Activated CD8-positive, alpha-beta memory T cell treated with anti-CD3 and anti-CD28 coated beads, Interleukin-2, amount 50 U/mL, for 1 hour (primary cell): Measurements from ENCODE around the gene SLC6A12.

Experiments
- DNase-seq: peaks from one replicate; pipeline ENCODE4 v3.0.0-alpha.2; 2020; ENCODE audit errors: extremely low read depth

The SLC6A12 gene

DNA sequence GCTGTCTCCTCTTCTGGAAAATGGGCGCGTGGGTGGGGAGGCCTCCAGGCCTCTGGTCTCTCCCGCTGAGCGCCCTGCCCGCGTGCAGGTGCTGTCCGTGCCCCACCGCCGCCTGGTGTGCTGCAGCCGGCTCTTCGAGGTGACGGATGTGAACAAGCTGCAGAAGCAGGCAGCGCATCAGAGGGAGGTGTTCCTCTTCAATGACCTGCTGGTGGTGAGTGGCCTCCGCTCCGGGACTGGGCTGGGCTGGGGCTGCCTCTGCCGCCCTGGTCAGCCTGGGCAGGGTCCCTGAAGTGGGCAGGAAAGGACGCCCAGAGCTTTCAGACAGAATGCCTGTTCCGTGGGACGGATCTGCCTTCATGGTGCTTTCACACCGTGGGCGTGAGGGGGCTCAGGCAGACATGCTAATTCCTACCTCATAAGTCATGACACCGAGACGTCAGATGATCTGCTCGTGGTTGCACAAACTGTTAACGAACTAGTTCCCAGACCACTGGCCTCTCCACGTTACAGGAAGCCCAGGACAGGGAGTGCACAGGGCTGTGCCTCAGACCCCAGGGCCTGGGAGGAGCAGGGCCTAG lies 50.5 kb downstream of the SLC6A12 start:
- DNase-seq: no peak

DNA sequence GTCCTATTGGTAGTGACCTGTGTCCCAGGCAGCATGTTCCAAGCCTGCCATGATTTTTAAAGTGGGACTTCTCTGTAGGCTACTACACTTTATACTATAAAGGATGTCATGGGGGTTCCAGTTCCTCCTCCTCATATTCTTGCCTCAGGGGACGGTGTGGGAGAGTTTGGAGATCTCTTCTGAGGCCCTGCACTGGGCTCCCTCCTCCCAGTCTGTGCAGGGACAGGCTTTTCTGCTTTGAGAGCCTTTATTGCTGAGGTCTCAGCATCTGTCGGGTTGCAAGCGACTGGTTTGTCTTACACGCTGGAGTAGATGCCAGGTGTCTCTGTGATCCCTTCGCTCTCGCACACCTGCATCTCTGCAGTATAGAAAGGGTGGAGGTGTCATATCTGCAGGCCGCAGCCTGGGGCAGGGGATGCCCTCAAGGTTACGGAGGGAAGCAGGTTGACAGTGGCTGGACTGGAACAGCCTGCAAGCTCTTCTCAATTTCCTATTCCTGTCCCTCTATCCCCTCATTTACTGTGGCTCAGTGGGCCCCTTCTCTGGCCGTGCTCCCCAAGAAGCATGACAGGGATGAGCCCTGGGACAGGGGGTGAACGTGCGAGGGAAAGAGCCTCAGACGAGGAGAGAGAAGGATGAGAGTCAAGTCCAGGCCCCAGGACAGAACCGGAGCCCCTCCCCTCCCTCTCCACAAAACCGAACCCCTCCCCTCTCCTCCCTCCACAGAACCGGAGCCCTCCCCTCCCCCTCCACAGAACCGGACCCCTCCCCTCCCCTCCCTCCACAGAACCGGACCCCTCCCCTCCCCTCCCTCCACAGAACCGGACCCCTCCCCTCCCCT lies 51.3 kb downstream of the SLC6A12 start:
- no peak for DNase-seq

DNA sequence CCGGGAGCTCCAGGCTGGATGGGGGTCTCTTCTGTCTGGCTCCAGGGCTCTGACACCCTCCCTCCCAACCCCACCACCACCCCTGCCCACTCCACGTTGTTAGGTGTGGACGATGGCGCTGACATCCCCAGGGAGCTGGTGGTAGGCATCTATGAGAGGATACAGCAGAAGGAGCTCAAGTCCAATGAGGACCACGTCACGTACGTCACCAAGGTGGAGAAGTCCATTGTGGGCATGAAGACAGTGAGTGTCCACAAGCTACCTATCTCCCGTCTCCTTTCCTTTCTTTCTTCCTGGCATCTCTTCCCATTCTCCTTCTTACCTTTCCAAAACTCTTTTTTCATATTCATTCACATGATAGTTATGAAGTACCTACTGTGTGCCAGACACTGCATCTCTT lies 52.1 kb downstream of the SLC6A12 start:
- DNase-seq: no peak

DNA sequence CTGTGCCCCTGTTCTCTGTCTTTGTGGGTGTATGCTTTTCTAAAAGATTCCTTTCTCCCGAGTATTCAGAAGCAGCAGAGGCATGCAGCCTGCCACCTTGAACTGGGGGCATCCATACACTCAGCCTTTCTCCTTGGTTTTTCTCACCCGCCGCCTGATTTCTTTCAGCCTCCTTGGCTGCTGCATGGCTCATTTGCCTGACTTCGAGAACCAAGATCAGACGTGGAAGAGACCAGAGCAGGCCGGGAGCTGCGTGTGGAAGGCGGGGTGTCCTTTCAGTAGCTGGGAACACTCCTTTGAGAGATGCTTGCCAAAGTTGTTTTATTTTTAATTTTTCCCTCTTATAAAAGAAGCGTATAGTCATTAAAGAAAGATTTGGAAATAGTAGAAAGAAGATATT lies 53.1 kb downstream of the SLC6A12 start:
- no peak for DNase-seq

DNA sequence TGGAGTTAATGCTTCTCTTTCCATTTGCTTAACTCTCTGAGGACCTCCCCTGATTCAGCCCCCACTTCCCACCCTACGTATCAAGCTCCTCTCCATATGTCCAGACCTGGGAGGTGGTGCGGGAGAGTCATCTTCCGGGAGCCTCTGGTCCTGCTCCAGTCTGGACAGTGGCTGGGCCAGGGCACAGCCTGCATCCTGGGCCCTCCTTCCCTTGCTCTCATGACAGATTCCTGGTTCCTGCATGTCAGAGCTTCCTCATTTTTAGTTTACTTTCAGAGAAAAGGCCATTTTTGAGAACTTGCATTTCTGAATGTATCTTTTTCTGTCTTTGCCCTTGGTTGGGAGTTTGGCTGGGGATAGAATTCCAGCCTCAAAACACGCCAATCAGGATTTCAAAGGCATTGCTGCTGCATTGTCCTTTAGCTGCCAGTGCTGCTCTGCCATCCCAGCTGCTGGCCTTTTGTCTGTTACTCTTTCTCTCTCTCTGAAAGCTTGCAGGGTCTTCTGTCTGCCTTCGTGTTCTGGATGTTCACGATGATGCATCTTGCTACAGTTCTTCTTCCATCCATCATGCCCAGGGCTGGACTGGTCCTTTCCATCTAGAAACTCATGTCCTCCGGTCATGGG lies 54.7 kb downstream of the SLC6A12 start:
- DNase-seq: no peak

DNA sequence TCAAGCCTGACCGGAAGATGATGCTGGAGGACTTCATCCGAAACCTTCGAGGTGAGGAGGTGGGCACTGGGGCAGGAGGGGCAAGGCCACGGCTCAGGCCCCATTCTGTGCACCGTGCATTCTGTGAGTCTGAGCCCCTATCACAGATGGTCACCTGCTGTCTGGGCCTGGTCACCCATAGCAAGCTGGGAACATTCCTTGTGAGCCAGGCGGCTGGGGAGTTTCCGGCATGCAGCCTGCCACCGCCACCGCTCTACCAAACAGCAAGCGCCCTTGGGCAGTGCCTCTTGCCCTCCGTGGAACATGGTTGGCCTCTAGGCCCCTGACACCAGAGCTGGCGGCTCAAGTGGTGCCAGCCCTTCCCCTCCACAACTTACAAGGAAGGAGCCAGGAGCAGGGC lies 56.3 kb downstream of the SLC6A12 start:
- DNase-seq: no peak

DNA sequence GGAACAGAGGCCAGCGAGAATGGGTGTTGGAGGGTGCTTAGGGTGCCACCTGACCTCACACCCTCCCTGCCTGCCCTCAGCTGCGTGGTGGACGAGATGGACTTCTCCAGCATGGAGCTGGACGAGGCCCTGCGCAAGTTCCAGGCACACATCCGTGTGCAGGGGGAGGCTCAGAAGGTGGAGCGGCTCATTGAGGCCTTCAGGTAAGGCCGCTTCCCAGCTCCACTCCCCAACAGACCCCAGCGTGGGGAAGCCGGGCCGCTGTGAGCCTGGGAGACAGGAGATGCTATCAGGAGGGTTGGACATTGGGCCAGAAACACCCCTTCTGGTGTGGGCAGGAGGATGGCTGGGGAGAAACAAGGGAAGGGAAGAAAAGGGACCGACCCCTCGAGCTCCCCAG lies 57.0 kb downstream of the SLC6A12 start:
- DNase-seq: no peak

DNA sequence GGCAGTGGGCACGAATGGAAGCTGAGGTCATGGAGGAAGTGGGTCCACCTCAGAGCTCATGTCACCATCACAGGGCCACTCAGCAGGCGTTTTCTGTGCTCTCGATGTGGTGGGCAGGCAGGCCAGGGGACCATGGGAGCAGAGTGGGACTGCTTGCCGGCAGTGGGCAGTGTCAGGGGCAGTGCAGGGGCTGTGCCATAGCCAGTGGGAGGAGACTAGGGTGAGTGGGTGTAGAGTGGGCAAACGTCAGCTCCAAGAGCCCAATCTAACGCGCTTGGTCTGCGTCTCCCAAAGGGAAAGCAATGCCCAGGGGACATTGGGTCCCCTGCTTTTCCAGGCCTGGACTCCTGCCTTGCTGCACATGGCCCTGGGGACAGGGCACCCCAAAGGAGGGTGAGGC lies 58.3 kb downstream of the SLC6A12 start:
- DNase-seq: no peak

DNA sequence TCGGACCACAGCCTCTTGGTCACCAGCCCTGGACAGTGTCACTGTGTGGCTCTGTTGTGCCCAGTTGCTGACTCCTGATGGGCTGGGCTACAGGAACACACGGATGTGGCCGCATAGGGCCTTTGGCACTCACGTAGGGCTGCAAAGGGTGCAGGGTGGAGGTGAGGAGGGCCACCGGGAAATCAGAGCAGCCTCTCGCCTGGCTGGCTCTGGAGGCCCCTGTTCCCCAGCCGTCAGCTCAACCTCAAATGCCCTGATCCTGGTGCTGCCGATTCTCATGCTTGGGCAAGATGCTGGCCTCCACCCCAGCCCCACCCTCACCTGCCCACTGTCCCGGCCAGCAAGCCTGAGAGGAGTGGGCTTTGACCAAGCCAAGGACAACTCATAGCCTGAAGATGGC lies 59.0 kb downstream of the SLC6A12 start:
- DNase-seq: no peak

DNA sequence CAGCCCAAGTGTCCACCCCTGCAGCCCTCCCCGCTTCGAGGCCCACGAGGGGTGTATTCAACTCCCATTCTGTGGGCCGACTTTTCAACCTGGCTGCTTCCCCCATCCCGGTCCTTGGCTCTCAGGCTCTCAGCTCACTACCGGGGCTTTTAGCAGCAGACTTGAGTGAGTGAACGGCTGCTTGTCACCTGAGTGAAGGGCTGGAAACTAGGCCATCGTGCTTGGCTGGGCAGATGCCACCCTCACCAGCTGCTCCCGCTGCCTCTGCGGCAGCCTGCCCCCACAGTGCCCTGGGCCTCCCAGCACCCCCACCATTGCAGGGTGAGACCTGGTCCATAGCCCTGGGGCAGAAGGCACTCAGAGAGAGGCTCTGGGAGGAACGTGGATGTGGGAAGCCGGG lies 59.9 kb downstream of the SLC6A12 start:
- no peak for DNase-seq

DNA sequence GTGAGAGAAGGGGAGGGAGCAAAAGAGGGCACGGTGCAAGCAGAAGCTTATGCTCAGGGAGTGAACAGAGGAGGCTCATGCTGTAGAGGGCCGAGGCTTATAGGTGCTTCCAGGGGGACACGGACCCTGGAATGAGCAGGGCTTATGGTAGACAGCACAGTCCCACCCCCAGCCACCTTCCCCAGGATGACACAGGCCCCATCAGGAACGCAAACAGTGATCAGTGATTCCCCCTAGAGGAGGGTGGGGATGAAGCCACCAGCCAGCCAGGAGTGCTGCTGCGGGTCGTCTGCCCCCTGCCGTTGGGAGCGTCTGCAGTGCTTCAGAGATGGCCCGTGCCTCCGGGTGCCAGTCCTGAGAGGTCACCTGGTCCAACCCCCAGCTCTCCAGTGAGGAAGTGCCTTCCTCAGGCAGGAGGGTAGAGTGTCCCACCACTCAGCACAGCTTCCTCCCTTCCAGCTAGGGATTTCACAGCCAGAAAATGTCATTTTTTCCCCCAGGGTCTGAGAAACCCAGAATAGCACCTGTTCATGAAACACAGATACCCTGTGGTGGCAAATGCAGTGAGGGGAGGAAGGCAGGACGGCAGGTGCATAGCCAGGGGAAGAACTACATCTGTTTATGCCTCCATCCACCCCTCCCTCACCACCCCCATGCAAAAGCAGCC lies 60.7 kb downstream of the SLC6A12 start:
- DNase-seq: no peak

DNA sequence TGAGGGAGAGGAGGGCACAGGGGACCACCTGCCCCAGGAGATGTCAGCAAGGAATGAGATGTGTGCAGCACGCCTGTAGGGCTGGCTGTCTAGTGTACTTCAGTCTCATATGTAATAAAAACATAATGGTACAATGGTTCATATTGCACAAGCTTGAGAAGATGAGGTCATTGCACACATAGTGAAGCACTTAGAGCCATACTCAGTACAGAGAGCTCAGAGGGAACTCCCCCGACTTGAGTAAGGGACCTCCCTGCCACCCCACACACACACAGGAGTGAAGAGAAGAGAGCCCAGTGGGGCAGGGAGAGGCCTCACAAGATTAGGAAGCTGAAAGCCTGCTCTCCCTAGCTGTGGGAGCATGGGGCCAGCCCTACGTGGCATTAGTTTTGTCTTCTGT lies 61.5 kb downstream of the SLC6A12 start:
- no peak for DNase-seq

DNA sequence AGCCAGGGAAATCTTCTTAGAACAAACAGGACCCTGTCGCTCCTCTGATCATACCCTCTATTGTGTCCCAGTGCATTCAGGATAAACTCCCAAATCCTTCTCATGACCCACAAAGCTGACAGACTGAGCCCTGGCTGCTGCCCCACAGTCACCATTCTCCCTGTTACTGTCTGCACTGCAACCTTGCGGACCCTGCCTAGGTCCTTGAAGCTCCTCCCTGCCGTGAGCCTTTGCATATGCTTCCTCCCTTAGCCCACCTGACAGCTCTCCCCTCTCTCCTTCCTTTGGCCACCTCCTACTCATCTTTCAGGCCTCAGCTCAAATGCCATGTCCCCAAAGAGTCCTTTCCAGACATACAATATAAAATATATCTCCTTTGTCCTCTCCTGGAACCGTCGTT lies 62.4 kb downstream of the SLC6A12 start:
- DNase-seq: no peak

DNA sequence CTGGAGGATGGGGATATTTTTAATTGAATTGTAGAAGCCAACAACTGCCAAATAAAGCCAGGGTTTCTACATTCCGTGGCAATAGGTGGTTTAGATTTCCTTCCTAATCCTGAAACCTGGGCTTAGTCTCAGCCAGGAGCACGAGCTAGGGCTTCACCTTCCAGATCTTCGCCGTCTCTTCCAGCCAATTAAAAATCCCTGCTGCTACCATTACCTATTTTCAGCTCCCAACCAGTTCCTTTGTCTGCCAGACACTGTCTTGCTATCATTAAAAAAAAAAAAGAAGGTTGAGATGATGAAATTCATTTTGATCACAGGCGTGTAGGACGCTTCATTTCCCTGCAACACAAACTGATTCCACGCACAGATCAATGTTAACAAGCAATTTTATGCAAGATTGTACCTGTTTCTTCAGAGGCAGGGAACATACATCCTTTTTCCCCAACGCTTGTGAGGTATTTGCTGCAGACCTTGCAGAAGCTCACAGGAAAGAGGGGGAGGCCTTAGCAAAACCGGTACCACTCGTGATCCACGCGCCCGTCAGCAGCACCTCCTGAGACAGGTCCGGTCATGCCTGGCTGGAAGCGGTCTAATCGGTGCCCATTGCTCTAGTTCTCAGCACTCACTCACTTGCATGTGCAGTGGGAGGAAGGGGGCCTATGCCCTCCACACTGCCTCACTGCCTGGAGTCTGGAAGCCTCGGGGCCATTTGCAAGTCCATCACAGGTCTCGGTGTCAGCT lies 65.1 kb downstream of the SLC6A12 start:
- no peak for DNase-seq

DNA sequence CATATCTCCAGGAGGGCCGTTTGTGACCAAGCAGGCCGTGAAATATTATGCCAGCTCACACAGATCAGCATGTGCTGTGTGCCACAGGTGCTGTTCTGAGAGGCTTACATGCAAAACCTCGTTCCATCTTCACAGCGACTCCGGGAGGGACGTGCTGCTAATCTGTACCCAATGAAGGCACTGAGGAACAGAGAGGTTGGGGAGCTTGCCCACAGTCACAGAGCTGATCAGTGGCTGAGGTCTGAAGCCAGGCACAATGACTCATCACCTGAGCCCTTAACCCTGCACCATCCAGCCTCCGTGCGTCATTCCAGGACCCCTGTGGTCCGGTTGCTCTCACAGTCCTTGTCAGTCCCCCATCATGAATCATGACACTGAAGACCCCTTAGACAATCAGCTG lies 66.7 kb downstream of the SLC6A12 start:
- DNase-seq: no peak

DNA sequence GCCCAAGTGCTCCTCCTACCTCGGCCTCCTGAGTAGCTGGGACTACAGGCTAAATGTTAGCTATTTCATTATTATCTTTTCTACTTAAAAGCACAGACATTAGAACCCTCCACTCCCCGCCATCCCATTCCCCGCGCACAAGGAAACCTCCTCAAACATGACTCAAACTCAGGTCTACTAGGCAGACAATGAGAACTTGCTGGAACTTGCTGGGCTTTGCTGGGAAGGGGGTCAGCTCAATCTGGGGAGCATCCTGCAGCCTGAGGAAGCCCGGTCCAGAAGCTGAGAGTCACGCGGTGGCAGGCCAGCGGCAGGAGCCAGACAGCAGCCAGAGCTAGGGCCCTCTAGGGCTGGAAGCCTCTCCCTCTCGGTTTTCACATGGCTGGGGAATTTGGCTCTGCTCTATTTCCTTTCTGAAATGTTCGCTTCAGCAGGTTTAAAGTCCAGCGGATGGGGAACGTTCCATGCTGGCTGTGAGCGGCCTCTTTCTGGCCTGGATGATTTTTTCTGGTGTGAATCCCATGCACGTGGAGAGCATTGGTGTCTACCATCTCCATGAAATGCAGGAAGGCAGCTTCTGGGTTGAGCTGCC lies 68.5 kb downstream of the SLC6A12 start:
- DNase-seq: no peak

DNA sequence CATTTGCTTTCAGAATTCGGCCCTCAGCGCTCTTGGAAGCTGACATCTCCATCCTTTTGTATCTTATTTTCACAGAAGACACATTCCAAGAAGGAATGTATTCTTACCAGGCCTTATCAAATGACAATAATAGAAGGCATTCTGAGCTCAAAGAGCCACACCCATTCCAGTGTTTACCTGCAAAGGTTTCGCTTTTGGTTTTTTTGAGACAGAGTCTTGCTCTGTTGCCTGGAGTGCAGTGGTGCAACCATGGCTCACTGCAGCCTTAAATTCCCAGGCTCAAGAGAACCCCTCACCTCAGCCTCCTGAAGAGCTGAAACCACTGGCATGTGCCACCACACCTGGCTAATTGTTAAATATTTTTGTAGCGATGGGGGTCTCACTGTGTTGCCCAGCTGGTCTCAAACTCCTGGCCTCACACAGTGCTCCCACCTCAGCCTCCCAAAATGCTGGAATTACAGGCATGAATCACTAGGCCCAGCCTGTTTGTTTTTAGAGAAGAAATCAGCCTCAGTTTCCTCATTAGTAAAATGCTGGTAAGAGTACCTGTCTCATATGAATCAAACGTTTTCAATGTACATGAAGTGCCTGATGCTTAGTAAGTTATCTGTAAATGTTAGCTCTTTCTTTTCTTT lies 69.2 kb downstream of the SLC6A12 start:
- DNase-seq: no peak

DNA sequence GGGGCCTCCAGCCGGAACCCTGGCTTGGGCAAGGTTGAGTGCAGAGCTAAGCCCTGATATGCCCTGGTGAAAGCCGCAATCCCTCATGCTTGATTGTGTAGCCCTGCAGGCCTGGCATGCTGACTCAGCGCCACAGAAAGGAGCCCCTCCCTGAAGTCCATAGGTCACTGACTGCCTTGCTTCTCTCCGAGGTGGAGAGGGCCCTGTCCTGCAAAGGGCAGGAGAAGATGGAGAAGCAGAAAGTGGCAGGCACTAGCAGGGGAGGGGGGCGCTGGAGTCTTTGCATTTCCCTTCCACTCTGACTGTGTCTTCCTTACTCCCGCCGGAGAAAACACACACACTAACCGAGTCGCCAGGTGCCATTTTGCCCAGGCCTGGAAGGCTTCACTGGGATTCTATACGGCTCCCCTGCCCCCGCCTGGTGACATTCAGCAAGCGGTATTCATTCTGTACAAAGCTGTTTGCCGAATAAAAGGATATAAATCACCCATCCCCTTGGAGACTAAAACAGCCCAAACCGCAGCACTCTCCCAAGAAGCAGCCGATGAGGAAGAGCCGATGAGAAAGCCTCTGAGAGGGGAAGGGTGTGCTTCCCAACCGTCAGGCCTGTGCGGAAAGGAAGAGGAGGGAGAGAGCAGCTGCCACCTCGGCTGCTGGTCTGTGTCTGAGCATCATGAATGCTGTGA lies 69.8 kb downstream of the SLC6A12 start:
- DNase-seq: no peak

DNA sequence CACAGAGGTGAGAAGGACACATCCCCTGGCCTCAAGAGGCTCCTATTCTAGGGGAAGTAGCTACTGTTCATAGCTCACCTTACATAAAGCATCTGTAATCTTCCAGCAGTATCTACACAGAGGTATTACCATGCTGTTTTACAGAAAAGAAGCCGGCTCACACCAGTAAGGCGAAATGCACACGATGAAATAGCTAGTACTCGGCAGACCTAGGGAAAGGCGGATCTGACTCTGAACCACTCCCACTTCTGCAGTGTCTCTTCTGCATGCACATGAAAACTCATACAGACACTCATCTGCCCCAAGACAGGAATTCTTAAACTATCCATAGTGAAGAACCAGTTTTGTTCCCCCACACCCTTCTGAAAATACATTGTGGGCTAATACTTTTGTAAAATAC lies 73.8 kb downstream of the SLC6A12 start:
- DNase-seq: no peak
